ENCODE measurements around the gene CHN2.

Gene CHN2

DNA sequence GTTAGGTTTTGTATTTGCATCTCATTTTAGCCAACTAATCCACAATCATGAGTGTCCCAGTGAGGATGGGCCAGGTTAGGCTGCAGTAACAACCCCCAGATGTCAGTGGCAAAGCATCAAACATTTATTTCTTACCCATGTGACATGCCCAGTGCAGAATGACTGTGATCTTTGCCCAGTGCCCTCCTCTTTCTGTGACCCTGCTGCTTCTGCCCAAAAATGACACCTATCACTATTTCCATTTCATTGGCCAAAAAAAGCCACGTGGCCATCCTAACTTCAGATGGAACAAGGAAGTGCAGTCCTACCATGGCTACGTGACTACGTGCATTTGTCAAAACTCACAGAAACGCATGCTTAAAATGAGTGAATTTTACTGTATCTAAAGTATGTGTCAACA, 259.9 kb downstream of the CHN2 start:
- Histone ChIP-seq H4K20me1 (ENCODE audit: low read depth, low read length) (no peaks in the 10 kb centered on the region), H3F3A (ENCODE audit: insufficient read depth) (no peaks in the 10 kb centered on the region), H3K9ac (ENCODE audit: low read length) (no peak overlapping the region), H3K36me3 (ENCODE audit: low read length) (no peaks in the 10 kb centered on the region), H2AFZ (ENCODE audit: low read depth, low read length, severe bottlenecking) (no peak overlapping the region), H3K4me3 (ENCODE audit: insufficient read depth, low read length, poor library complexity, severe bottlenecking) (no peak overlapping the region), H3K27ac (ENCODE audit: low read depth, low read length) (no peak overlapping the region), H3K27me3 (ENCODE audit: low read length) (no peaks in the 10 kb centered on the region), H3K9me2 (replicated peaks; ENCODE audit: insufficient read depth, low read length) (no peaks in the 10 kb centered on the region), H3K4me2 (ENCODE audit: low read depth, low read length, poor library complexity, severe bottlenecking) (no peak overlapping the region), H3K9me3 (ENCODE audit: insufficient read depth, low read length) (no peaks in the 10 kb centered on the region), H3K79me2 (ENCODE audit: insufficient read depth, low read length) (no peaks in the 10 kb centered on the region)
- TF ChIP-seq EZH2phosphoT487 (conservative IDR thresholded peaks at IDR 0.05; ENCODE audit: low read length) = no peak
- TF ChIP-seq, protein P1, sequence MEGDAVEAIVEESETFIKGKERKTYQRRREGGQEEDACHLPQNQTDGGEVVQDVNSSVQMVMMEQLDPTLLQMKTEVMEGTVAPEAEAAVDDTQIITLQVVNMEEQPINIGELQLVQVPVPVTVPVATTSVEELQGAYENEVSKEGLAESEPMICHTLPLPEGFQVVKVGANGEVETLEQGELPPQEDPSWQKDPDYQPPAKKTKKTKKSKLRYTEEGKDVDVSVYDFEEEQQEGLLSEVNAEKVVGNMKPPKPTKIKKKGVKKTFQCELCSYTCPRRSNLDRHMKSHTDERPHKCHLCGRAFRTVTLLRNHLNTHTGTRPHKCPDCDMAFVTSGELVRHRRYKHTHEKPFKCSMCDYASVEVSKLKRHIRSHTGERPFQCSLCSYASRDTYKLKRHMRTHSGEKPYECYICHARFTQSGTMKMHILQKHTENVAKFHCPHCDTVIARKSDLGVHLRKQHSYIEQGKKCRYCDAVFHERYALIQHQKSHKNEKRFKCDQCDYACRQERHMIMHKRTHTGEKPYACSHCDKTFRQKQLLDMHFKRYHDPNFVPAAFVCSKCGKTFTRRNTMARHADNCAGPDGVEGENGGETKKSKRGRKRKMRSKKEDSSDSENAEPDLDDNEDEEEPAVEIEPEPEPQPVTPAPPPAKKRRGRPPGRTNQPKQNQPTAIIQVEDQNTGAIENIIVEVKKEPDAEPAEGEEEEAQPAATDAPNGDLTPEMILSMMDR (IDR thresholded peaks at IDR 0.05; ENCODE audit: insufficient read depth, low read length, poor library complexity, severe bottlenecking) = no peak

DNA sequence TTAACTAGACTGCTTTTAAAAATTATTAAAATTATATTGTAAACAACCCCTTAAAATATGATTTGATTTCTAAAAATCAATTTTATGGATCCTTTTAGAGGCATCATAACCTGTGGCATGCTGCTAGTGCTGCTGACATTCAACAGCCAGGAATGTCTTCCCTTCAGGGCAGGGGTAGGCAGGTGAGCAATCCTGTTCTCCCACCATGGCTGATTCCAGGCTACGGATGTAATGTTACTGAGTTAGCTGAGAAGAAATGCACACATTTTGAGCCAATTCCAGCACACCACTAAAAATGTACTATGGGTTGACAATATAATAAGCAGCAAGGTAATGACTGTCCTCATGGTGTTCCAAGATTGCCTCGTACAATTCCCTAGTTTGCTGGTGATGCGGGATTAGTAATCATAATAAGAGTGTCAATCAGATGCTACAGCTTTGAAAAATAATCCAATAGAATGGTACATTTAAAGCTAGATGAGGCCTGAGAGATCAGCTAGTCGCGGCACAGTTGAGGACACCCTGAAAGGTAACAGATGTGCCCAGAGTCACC, 260.4 kb downstream of the CHN2 start:
- no peak overlapping the region for H3K27ac ChIP-seq (ENCODE audit: low read depth, low read length)
- no peak overlapping the region for H2AFZ ChIP-seq (ENCODE audit: low read depth, low read length, severe bottlenecking)
- H3K4me2 ChIP-seq (ENCODE audit: low read depth, low read length, poor library complexity, severe bottlenecking) = no peak overlapping the region
- H3K36me3 ChIP-seq (ENCODE audit: low read length) = no peaks in the 10 kb centered on the region
- no peaks in the 10 kb centered on the region for H3K9me2 ChIP-seq (replicated peaks; ENCODE audit: insufficient read depth, low read length)
- H3K79me2 ChIP-seq (ENCODE audit: insufficient read depth, low read length) = no peaks in the 10 kb centered on the region
- H4K20me1 ChIP-seq (ENCODE audit: low read depth, low read length) = no peaks in the 10 kb centered on the region
- no peaks in the 10 kb centered on the region for H3K9me3 ChIP-seq (ENCODE audit: insufficient read depth, low read length)
- no peak overlapping the region for H3K9ac ChIP-seq (ENCODE audit: low read length)
- no peaks in the 10 kb centered on the region for H3K27me3 ChIP-seq (ENCODE audit: low read length)
- H3K4me3 ChIP-seq (ENCODE audit: insufficient read depth, low read length, poor library complexity, severe bottlenecking) = no peak overlapping the region
- TF ChIP-seq, protein P1 (IDR thresholded peaks at IDR 0.05; ENCODE audit: insufficient read depth, low read length, poor library complexity, severe bottlenecking) = no peak
- TF ChIP-seq EZH2phosphoT487 (conservative IDR thresholded peaks at IDR 0.05; ENCODE audit: low read length) = no peak
- no peaks in the 10 kb centered on the region for H3F3A ChIP-seq (ENCODE audit: insufficient read depth)

DNA sequence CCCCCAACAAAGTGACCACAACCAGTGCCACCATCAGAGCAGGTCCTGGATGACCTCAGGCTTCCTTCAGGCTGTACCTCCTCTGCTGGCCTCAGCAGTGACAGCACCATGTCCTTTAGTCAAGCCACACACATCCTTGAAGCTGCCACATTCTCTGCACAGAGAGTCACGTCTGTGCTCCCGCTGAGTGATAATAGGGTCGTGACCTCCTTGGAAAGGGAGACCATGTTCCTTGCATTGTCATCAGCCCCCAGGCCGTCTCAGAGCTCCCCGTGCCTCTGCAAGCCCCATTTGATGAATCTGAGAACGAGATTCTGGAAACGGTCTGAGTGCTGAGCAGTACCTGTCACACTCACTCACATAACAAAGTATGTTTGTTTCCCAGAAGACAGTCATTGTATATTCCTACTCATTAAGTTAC, 262.6 kb downstream of the CHN2 start:
- TF ChIP-seq EZH2phosphoT487 (conservative IDR thresholded peaks at IDR 0.05; ENCODE audit: low read length) = no peak
- TF ChIP-seq, protein P1 (IDR thresholded peaks at IDR 0.05; ENCODE audit: insufficient read depth, low read length, poor library complexity, severe bottlenecking) = no peak

More for the DNA sequence above, 262.6 kb downstream of the CHN2 start:
- Histone ChIP-seq H3K79me2 (ENCODE audit: insufficient read depth, low read length) (no peaks in the 10 kb centered on the region), H2AFZ (ENCODE audit: low read depth, low read length, severe bottlenecking) (no peak overlapping the region), H3K9me2 (replicated peaks; ENCODE audit: insufficient read depth, low read length) (no peaks in the 10 kb centered on the region), H3K4me2 (ENCODE audit: low read depth, low read length, poor library complexity, severe bottlenecking) (no peak overlapping the region), H3K9me3 (ENCODE audit: insufficient read depth, low read length) (no peaks in the 10 kb centered on the region), H3K9ac (ENCODE audit: low read length) (no peak overlapping the region), H3K27ac (ENCODE audit: low read depth, low read length) (no peak overlapping the region), H4K20me1 (ENCODE audit: low read depth, low read length) (no peaks in the 10 kb centered on the region), H3K36me3 (ENCODE audit: low read length) (no peaks in the 10 kb centered on the region), H3K4me3 (ENCODE audit: insufficient read depth, low read length, poor library complexity, severe bottlenecking) (no peak overlapping the region), H3K27me3 (ENCODE audit: low read length) (no peaks in the 10 kb centered on the region), H3F3A (ENCODE audit: insufficient read depth) (no peaks in the 10 kb centered on the region)
